Parathyroid adenoma (tissue), 2 donors: ENCODE measurements around the gene EP400.
"Not testable (repeated sequence)": the region's sequence is repeated elsewhere in the genome, so short reads cannot be mapped to it uniquely, and the experiment has no call there.

ENCODE experiments used
- H2AFZ ChIP-seq: fragments of 300-600 bp; sonication (generic); one replicate; pipeline ENCODE4 v1.7.0; 2017; ENCODE audit warnings: antibody characterized with exemption, mild to moderate bottlenecking
- H3K27ac ChIP-seq: fragments of 300-600 bp; sonication (generic); one replicate; pipeline ENCODE4 v1.7.0; 2017
- H3K27me3 ChIP-seq: fragments of 300-600 bp; sonication (generic); one replicate; pipeline ENCODE4 v1.7.0; 2017; ENCODE audit warnings: low read length; ENCODE audit not compliant: control insufficient read depth, insufficient read depth
- H3K36me3 ChIP-seq: fragments of 300-600 bp; sonication (generic); one replicate; pipeline ENCODE4 v1.7.0; 2017; ENCODE audit warnings: low read length; ENCODE audit not compliant: control insufficient read depth, insufficient read depth
- H3K4me1 ChIP-seq: fragments of 300-600 bp; sonication (generic); one replicate; pipeline ENCODE4 v1.7.0; 2017; ENCODE audit warnings: control low read depth
- H3K4me2 ChIP-seq: fragments of 300-600 bp; sonication (generic); one replicate; pipeline ENCODE4 v1.7.0; 2017; ENCODE audit warnings: low read length
- H3K4me3 ChIP-seq: fragments of 300-600 bp; sonication (generic); one replicate; pipeline ENCODE4 v1.7.0; 2017; ENCODE audit warnings: low read depth, low read length
- H3K79me2 ChIP-seq: fragments of 300-600 bp; sonication (generic); one replicate; pipeline ENCODE4 v1.7.0; 2017; ENCODE audit warnings: control low read depth
- H3K9ac ChIP-seq: fragments of 300-600 bp; sonication (generic); one replicate; pipeline ENCODE4 v1.7.0; 2017; ENCODE audit warnings: mild to moderate bottlenecking
- H3K9me3 ChIP-seq: fragments of 300-600 bp; sonication (generic); one replicate; pipeline ENCODE4 v1.7.0; 2017; ENCODE audit warnings: low read length; ENCODE audit not compliant: control insufficient read depth
- CTCF ChIP-seq: fragments of 300-600 bp; sonication (generic); IDR thresholded peaks from one replicate; pipeline ENCODE4 v1.7.0; 2017; ENCODE audit warnings: antibody characterized with exemption, mild to moderate bottlenecking
- donor health status: primary hyperparathyroidism.

The EP400 gene

GRCh38 chr12:131981388-131981787 is 31.6 kb downstream of the EP400 start:
- Histone ChIP-seq H3K9ac (no peak overlapping the region), H3K79me2 (peaks cover 16% of the 10 kb centered on the region), H3K27me3 (no peaks in the 10 kb centered on the region), H3K4me3 (no peak overlapping the region), H2AFZ (no peak overlapping the region), H3K9me3 (no peaks in the 10 kb centered on the region), H3K36me3 (no peaks in the 10 kb centered on the region), H3K4me2 (no peak overlapping the region), H3K27ac (no peak overlapping the region), H3K4me1 (no peaks in the 10 kb centered on the region)
- no peak for TF ChIP-seq CTCF

- Histone ChIP-seq H3K9ac (no peak overlapping the region), H3K4me2 (no peak overlapping the region), H3K4me3 (no peak overlapping the region), H3K36me3 (no peaks in the 10 kb centered on the region), H2AFZ (no peak overlapping the region), H3K4me1 (no peaks in the 10 kb centered on the region), H3K27ac (no peak overlapping the region), H3K27me3 (no peaks in the 10 kb centered on the region), H3K79me2 (peaks cover 13% of the 10 kb centered on the region), H3K9me3 (no peaks in the 10 kb centered on the region)
- TF ChIP-seq CTCF, result no peak
Measured at GRCh38 chr12:131982041-131982440, 32.3 kb downstream of the EP400 start.

DNA sequence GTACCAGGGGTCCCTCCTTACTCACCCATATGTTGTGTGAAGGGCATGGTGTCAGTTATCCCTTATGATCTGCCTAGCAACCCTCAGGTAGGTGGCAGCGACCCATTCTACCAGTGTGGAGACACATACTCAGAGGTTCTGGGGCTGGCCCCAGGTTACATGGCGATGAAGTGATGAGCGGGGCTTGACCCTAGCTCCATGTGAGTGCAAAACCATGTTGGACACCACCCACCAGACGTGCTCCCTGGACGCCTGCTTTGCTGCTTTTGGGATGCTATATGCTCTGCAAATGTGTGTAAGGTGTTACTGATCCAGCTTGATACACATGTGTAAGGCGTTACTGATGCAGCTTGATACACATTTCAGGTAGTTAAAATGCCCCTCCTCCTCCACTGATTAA is 33.3 kb downstream of the EP400 start:
- no peak for TF ChIP-seq CTCF
- no peak overlapping the region for H3K4me2 ChIP-seq
- no peaks in the 10 kb centered on the region for H3K9me3 ChIP-seq
- peaks cover 12% of the 10 kb centered on the region for H3K79me2 ChIP-seq
- no peak overlapping the region for H3K27ac ChIP-seq
- no peak overlapping the region for H3K4me3 ChIP-seq
- H3K36me3 ChIP-seq, result no peaks in the 10 kb centered on the region
- H3K27me3 ChIP-seq, result no peaks in the 10 kb centered on the region
- no peak overlapping the region for H3K9ac ChIP-seq
- H2AFZ ChIP-seq, result no peak overlapping the region
- no peaks in the 10 kb centered on the region for H3K4me1 ChIP-seq

DNA sequence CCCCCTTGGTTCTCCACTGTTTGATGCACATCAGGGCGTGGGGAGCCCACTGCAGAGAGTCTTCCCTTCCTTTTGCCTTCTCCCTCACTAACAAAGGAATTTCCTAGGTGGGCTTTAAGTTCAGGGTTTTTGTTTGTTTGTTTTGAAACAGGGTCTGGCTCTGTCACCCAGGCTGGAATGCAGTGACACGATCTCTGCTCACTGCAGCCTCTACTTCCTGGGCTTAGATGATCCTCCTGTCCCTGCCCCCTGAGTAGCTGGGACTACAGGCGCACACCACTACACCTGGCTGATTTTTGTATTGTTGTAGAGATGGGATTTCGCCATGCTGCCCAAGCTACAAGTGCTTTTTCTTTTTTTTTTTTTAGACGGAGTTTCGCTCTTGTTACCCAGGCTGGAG is 33.8 kb downstream of the EP400 start:
- H2AFZ ChIP-seq, result no peak overlapping the region
- no peak overlapping the region for H3K27ac ChIP-seq
- no peak for TF ChIP-seq CTCF
- H3K4me3 ChIP-seq, result no peak overlapping the region
- H3K4me1 ChIP-seq, result no peaks in the 10 kb centered on the region
- no peak overlapping the region for H3K9ac ChIP-seq
- H3K79me2 ChIP-seq, result peaks cover 10% of the 10 kb centered on the region
- H3K27me3 ChIP-seq, result no peaks in the 10 kb centered on the region
- H3K36me3 ChIP-seq, result no peaks in the 10 kb centered on the region
- H3K9me3 ChIP-seq, result no peaks in the 10 kb centered on the region
- H3K4me2 ChIP-seq, result no peak overlapping the region

- no peak overlapping the region for H3K9ac ChIP-seq
- H3K27ac ChIP-seq, result no peak overlapping the region
- no peak overlapping the region for H2AFZ ChIP-seq
- peaks cover 10% of the 10 kb centered on the region for H3K79me2 ChIP-seq
- H3K4me1 ChIP-seq, result no peaks in the 10 kb centered on the region
- H3K4me3 ChIP-seq, result no peak overlapping the region
- H3K36me3 ChIP-seq, result no peaks in the 10 kb centered on the region
- H3K4me2 ChIP-seq, result no peak overlapping the region
- no peak for TF ChIP-seq CTCF
- no peaks in the 10 kb centered on the region for H3K27me3 ChIP-seq
- no peaks in the 10 kb centered on the region for H3K9me3 ChIP-seq
Measured at GRCh38 chr12:131984334-131984733, 34.6 kb downstream of the EP400 start.

DNA sequence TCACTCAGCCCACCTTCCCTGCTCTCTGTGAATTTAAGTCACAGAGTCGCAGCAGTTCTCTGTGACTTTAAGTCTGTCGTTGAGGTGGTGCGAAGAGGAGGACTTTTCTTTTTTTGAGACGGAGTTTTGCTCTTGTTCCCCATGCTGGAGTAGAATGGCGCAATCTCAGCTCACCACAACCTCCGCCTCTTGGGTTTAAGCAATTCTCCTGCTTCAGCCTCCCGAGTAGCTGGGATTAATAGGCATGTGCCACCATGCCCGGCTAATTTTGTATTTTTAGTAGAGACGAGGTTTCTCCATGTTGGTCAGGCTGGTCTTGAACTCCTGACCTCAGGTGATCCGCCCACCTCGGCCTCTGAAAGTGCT is 35.8 kb downstream of the EP400 start:
- not testable (repeated sequence) for H3K4me1 ChIP-seq, H3K4me3 ChIP-seq, H3K27me3 ChIP-seq, H2AFZ ChIP-seq, H3K9ac ChIP-seq, H3K79me2 ChIP-seq, H3K9me3 ChIP-seq, H3K27ac ChIP-seq, H3K36me3 ChIP-seq, H3K4me2 ChIP-seq
